Loucy (cell line): ENCODE measurements around the gene VAMP7.

Source experiments
- CTCF ChIP-seq: fragments of 200-600 bp; sonication (generic); conservative IDR thresholded peaks from 2 replicates; pipeline ENCODE4 v1.5.1; 2014; ENCODE audit warnings: mild to moderate bottlenecking, antibody characterized with exemption, low read length
- EZH2phosphoT487 ChIP-seq: fragments of 200-600 bp; IDR thresholded peaks from 2 replicates; pipeline ENCODE4 v1.6.1; 2018; ENCODE audit warnings: antibody characterized with exemption, mild to moderate bottlenecking, moderate library complexity, borderline replicate concordance

DNA sequence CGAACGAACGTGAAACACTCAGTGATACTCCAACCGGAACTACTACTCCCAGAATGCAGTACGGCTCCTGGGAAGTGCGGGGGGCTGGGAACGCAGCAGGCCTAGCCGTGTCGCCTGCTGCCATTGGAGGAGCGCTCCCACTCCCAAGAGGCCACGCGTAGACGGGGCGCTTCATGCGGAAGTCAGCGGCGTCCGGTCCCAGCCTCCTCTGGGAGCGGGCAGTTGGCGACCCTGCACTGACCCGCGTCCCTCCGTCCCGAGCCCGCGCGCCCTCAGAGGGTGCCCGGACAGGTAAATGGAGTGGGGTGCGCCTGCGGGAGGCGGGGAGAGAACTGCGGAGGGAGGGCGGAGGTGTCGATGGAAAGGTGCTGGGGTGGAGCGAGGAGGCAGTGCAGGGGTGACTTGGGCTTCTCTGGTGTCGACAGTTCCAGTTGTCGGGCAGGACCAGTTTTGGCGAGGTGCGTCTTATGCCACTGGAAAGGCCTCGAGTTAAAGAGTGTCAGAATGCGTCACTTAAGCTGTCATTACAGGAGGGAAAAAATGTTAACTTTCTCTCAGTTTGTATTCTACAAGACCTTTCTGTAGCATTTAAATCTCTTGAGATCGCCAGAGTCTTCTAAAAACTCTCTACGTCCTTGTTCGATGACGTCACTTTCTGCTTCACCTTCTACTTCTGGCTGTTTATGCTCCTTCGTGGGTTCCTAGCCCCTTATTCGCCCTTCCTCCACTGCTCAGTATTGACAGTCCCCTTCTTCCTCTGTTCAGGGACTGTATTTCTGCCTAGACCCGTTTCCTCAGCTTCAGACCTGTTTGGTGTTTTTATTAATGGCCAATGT, at the start of gene VAMP7:
- TF ChIP-seq CTCF = no peak
- TF ChIP-seq EZH2phosphoT487 = no peak
